Stimulated activated CD4-positive, alpha-beta T cell treated with anti-CD3 and anti-CD28 coated beads, Interleukin-1b, Interleukin-23, amount 100 ng/mL, for 1 hour (primary cell): ENCODE measurements around the gene CEP120.
A peak's percentile ranks its signal among the peaks of the same experiment; 100 is the strongest.
"Not testable (repeated sequence)": the region's sequence is repeated elsewhere in the genome, so short reads cannot be mapped to it uniquely, and the experiment has no call there.

Source experiments
- DNase-seq, 2 donors: peaks; one replicate each; pipeline ENCODE4 v3.0.0-alpha.2; 2020; ENCODE audit warnings: low read depth in 2 of 2

Gene CEP120

GRCh38 chr5:123423278-123424149 is at the start of gene CEP120:
Gene CEP120, minus strand, starts transcription at chr5:123423403. Its CDS starts 405 bp downstream, at chr5:123422998.
- peak; percentile 88 to 92 for DNase-seq

GRCh38 chr5:123472150-123472924 is 49.1 kb upstream of the CEP120 start:
- no peak for DNase-seq

- no peak for DNase-seq
Measured at GRCh38 chr5:123471385-123471784, 48.2 kb upstream of the CEP120 start.

- not testable (repeated sequence) for DNase-seq
Measured at GRCh38 chr5:123466839-123467238, 43.6 kb upstream of the CEP120 start.

DNA sequence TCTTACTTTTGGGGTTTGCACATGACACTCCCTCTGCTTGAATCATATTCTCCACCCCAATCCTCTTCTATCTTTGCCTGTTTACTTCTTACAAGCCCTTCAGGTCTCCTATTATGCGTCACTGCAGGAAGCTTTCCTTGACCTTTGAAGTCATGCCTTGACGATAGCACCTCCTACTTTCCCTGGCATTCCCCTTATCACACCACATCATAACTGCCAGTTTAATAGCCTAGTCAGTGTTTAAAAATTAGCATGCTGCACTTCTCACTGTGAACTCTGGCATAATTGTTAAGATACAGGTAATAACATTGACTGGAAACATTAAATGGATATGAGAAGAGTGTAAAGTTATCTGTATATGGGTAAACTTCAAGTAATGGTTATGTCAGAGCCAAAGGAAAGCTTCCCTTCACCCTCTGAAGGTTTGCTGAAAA is 37.1 kb upstream of the CEP120 start:
- DNase-seq: no peak

GRCh38 chr5:123458994-123459393 is 35.8 kb upstream of the CEP120 start:
- DNase-seq: not testable (repeated sequence)

DNA sequence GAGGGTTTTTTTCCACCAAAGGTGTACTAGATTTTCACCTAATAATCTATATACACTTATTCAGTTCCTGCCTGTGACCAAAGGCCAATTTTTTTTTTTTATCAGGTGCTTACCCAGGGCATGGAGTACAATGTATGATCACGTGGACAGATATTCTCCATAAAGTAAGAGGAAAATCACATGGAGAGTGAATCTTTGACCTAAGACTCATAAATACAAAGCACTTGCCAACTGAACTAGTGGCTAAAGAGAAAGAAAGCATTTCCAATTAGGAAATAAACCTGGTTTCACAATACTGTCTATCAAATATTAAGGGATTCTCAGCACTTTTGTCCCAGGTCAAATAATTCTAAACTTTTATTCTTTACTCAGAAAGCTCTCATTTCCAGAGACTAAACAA is 33.0 kb upstream of the CEP120 start:
- DNase-seq: no peak

GRCh38 chr5:123455640-123456039 is 32.4 kb upstream of the CEP120 start:
- no peak for DNase-seq

DNA sequence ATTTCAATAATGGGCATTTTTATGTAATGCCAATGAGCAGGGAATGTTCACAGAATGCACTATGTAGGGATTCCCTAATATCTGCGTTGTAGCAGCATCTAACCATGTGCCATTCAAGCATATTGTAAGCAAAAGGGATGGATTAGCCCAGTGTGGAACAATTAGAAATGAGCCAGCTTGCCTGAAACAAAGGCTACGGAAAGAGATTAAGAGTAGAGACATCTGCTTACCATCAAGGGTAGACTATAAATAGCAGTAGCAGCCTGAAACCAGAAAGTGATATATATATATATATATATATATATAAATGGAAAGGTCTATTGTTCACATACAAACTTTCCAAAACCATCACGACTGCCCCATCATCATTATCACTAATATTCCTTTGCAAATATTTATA is 31.9 kb upstream of the CEP120 start:
- DNase-seq: no peak

DNA sequence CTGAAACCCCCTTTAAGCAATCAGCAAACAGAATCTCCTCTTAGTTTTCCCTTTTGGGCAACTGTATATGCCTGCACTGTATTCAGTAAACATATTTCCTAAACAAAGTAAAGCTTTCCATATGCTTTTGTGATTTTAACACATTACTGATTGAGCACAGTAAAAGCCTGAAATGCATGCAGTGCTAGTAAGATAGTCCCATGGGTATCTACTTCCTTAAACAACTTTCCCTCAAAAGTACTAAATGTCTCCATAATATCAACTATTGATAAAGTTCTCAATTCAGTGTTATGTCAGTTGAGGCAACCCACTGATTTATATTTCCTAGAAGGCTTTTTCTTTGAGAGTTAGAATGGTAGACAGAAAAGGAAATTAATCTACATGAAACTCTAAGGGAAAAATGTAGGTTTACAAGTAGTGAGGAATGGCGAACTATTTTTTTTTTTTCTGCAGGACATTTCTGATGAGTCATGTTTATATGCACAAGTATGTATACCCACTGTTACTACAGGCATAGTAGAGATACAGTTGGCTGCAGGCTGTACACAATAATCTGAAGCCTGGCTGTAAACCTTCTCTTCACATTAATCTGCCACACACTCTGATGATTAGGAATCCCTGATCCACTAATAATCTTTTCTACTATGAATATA is 31.2 kb upstream of the CEP120 start:
- DNase-seq: no peak

- no peak for DNase-seq
Measured at GRCh38 chr5:123452401-123452800, 29.2 kb upstream of the CEP120 start.

- DNase-seq: no peak
Measured at GRCh38 chr5:123451047-123451446, 27.8 kb upstream of the CEP120 start.

- DNase-seq: no peak
Measured at GRCh38 chr5:123450640-123451039, 27.4 kb upstream of the CEP120 start.

- no peak for DNase-seq
Measured at GRCh38 chr5:123450114-123450513, 26.9 kb upstream of the CEP120 start.

DNA sequence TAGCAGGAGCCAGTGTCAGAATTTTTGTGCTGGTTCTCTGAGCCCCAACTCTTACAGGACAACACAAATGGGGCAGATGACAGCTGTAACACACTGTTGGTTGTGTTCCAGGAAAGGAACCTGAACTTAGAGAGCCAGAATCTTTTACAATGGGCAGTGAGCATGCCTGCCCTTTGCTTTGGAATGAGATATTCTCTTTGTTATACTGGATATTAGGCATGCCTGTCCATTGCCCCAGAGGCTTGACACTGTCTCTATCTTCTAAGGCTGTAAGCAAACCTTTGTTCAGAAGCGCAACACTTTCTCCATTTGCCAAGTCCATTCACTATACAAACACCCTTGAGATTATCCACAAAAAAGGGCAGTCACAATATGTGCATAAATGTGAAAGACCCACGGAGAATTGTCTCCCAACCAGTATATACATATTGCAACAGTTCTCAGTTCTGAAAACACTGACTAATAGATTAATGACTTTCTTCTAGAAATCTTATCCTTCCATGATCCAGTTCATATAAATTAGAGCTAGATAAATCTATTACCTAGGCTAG is 26.3 kb upstream of the CEP120 start:
- no peak for DNase-seq

DNA sequence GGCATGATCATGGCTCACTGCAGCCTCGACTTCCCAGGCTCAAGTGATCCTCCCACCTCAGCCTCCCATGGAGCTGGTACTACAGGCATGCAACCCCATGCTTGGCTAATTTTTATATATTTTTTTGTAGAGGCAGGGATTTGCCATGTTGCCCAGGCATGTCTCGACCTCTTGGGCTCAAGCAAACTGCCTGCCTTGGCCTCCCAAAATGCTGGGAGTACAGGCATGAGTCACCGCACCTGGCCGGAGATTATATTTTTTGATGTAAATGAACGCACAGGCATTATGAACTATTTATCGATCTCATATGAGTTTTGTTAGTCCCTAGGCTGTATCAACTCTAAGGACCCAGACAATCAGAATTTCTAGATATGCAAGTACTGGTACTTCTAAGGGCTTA is 25.5 kb upstream of the CEP120 start:
- DNase-seq: no peak

- DNase-seq: no peak
Measured at GRCh38 chr5:123448017-123448617, 24.9 kb upstream of the CEP120 start.

GRCh38 chr5:123444016-123444415 is 20.8 kb upstream of the CEP120 start:
- DNase-seq: no peak

DNA sequence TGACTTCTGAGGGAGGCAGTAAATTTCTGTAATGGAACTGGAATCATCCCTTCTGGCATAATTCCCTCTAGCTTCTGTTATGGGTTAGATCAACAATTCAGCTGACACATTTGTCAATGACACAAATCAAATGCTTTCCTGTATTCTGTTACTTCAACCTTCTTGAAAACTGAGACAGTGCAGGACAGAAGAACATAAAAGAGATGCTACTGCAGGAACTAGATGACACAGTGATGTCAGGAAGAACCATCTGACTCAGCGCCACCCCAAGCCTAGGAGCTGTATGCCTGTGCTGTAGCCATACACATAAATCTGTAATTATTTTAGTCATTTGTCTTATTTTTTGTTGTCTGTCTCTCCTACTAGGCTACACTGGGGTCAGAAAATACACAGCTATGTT is 18.2 kb upstream of the CEP120 start:
- DNase-seq: no peak

DNA sequence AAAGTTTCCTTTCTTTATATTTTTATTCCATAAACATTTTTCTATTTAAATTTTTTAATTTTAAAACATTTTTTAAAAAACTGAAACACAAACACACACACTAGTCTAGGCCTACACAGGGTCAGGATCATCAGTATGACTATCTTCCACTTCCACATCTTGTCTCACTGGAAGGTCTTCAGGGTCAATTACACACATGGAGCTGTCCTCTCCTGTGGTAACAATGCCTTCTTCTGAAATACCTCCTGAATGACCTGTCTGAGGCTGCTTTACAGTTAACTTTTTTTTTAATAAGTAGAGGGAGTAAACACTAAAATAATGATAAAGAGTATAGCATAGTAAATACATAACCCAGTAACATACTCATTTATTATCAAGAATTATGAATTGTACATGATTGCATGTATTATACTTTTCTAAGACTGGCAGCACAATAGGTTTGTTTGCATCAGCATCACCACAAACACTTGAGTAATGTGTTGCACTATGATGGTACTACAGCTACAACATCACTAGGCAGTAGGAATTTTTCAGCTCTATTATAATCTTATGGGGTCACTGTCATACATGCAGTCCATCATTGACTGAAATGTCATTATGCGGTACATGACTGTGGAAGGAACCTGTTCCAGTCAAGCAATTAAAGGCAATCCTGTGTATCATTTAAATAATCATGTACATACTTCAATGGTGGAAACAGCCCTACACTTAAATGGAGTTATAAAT is 17.4 kb upstream of the CEP120 start:
- no peak for DNase-seq

DNA sequence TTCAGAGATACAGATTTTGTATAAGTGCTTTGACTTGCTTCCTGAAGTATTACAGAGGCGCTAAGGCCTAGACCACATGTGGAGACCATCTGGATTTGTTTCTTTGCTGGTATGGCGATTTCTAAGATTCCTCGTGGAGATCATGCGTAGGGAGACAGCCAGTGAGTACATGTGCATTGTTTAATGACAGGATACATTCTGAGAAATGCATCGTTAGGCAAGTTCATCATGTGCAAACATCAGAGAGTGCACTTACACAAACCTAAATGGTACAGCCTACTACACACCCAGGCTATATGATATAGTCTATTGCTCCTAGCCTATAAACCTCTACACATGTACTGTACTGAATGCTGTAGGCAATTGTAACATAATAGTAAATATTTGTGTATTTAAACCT is 16.5 kb upstream of the CEP120 start:
- no peak for DNase-seq
